H9 (cell line): Measurements from ENCODE around the gene ETNK2. TPM values are rescaled to one million over a fixed set of nuclear protein-coding genes. Genes with fewer than 3 reads are reported as not detected.

Experiments used
- DNase-seq: peaks from one replicate; pipeline ENCODE4 v3.0.0-alpha.2; 2017
- H2AFZ ChIP-seq: one replicate; pipeline ENCODE4 v1.6.1; 2013; ENCODE audit warnings: mild to moderate bottlenecking, low read length, control low read depth, moderate library complexity
- H2AK5ac ChIP-seq: 2 replicates; pipeline ENCODE4 v1.6.1; 2013; ENCODE audit warnings: low read length, control low read depth, mixed read lengths; ENCODE audit not compliant: insufficient read length
- H2BK120ac ChIP-seq: one replicate; pipeline ENCODE4 v1.6.1; 2013; ENCODE audit warnings: low read depth, mild to moderate bottlenecking, low read length, control low read depth, inconsistent platforms; ENCODE audit not compliant: poor library complexity, severe bottlenecking
- H2BK12ac ChIP-seq: 2 replicates; pipeline ENCODE4 v1.6.1; 2013; ENCODE audit warnings: low read length, control low read depth, mixed read lengths, low read depth; ENCODE audit not compliant: insufficient read length
- H2BK15ac ChIP-seq: 2 replicates; pipeline ENCODE4 v1.6.1; 2013; ENCODE audit warnings: low read depth, low read length, control low read depth
- H2BK20ac ChIP-seq: one replicate; pipeline ENCODE4 v1.6.1; 2013; ENCODE audit warnings: low read depth, mild to moderate bottlenecking, low read length, control low read depth, inconsistent platforms; ENCODE audit not compliant: poor library complexity, severe bottlenecking
- H2BK5ac ChIP-seq: 2 replicates; pipeline ENCODE4 v1.6.1; 2013; ENCODE audit warnings: low read length, control low read depth, mixed read lengths; ENCODE audit not compliant: insufficient read length
- H3K14ac ChIP-seq: 2 replicates; pipeline ENCODE4 v1.6.1; 2013; ENCODE audit warnings: low read length, control low read depth; ENCODE audit not compliant: insufficient read depth
- H3K18ac ChIP-seq: 2 replicates; pipeline ENCODE4 v1.6.1; 2013; ENCODE audit warnings: low read depth, mild to moderate bottlenecking, mixed read lengths, low read length, control low read depth; ENCODE audit not compliant: insufficient read length
- H3K23ac ChIP-seq: 2 replicates; pipeline ENCODE4 v1.6.1; 2013; ENCODE audit warnings: low read length, control low read depth, mixed read lengths, low read depth; ENCODE audit not compliant: insufficient read length
- H3K23me2 ChIP-seq: 2 replicates; pipeline ENCODE4 v1.6.1; 2013; ENCODE audit warnings: low read depth, mild to moderate bottlenecking, mixed read lengths, low read length, control low read depth; ENCODE audit not compliant: insufficient read length, poor library complexity, severe bottlenecking
- H3K27ac ChIP-seq: 2 replicates; pipeline ENCODE4 v1.5.1; 2013; ENCODE audit warnings: low read length, control low read depth, mixed read lengths, low read depth; ENCODE audit not compliant: insufficient read length
- H3K27me3 ChIP-seq: 2 replicates; pipeline ENCODE4 v1.6.1; 2013; ENCODE audit warnings: low read length, control low read depth, inconsistent platforms; ENCODE audit not compliant: insufficient read depth
- H3K4ac ChIP-seq: 2 replicates; pipeline ENCODE4 v1.6.1; 2013; ENCODE audit warnings: low read depth, mild to moderate bottlenecking, control low read depth, inconsistent platforms, low read length, moderate library complexity
- H3K4me1 ChIP-seq: 2 replicates; pipeline ENCODE4 v1.6.1; 2013; ENCODE audit warnings: low read length, control low read depth, inconsistent platforms; ENCODE audit not compliant: insufficient read depth
- H3K4me2 ChIP-seq: 2 replicates; pipeline ENCODE4 v1.6.1; 2013; ENCODE audit warnings: low read length, control low read depth, mixed read lengths; ENCODE audit not compliant: insufficient read length, insufficient read depth
- H3K56ac ChIP-seq: 2 replicates; pipeline ENCODE4 v1.6.1; 2013; ENCODE audit warnings: low read depth, mild to moderate bottlenecking, mixed read lengths, low read length, control low read depth; ENCODE audit not compliant: insufficient read length
- H3K79me1 ChIP-seq: 2 replicates; pipeline ENCODE4 v1.6.1; 2013; ENCODE audit warnings: low read depth, mild to moderate bottlenecking, moderate library complexity, low read length, control low read depth, inconsistent platforms; ENCODE audit not compliant: insufficient read depth, poor library complexity, severe bottlenecking
- H3K79me2 ChIP-seq: 2 replicates; pipeline ENCODE4 v1.6.1; 2013; ENCODE audit warnings: low read length, control low read depth, inconsistent platforms; ENCODE audit not compliant: insufficient read depth
- H3K9ac ChIP-seq: 2 replicates; pipeline ENCODE4 v1.6.1; 2013; ENCODE audit warnings: low read length, control low read depth, mixed read lengths; ENCODE audit not compliant: insufficient read length; ENCODE audit errors: extremely low read depth
- H3K9me3 ChIP-seq: one replicate; pipeline ENCODE4 v1.6.1; 2013; ENCODE audit warnings: low read depth, low read length, inconsistent platforms; ENCODE audit not compliant: control insufficient read depth
- H3T11ph ChIP-seq: one replicate; pipeline ENCODE4 v1.6.1; 2013; ENCODE audit warnings: mild to moderate bottlenecking, low read length, control low read depth, inconsistent platforms
- H4K20me1 ChIP-seq: one replicate; pipeline ENCODE4 v1.6.1; 2013; ENCODE audit not compliant: control insufficient read depth, insufficient read length, insufficient read depth
- H4K5ac ChIP-seq: 2 replicates; pipeline ENCODE4 v1.6.1; 2013; ENCODE audit warnings: low read depth, mild to moderate bottlenecking, mixed read lengths, low read length, control low read depth; ENCODE audit not compliant: insufficient read length
- H4K8ac ChIP-seq: replicated peaks from 2 replicates; pipeline ENCODE4 v1.6.1; 2013; ENCODE audit warnings: low read length, control low read depth, mixed read lengths, low read depth; ENCODE audit not compliant: insufficient read length
- H4K91ac ChIP-seq: 2 replicates; pipeline ENCODE4 v1.6.1; 2013; ENCODE audit warnings: low read depth, mild to moderate bottlenecking, moderate library complexity, mixed read lengths, low read length, control low read depth; ENCODE audit not compliant: insufficient read length
- H3K27ac Mint-ChIP-seq, 3 experiments: 2 replicates in 2 of 3; 3 replicates in 1 of 3; pipeline ENCODE4 v1.8.0; 2020 to 2021; ENCODE audit warnings: mixed read lengths in 3 of 3, mild to moderate bottlenecking in 1 of 3, moderate library complexity in 1 of 3
- H3K27me3 Mint-ChIP-seq: 2 replicates; pipeline ENCODE4 v1.8.0; 2021; ENCODE audit warnings: low read depth, mild to moderate bottlenecking, moderate library complexity, mixed read lengths
- H3K36me3 Mint-ChIP-seq, 3 experiments: 2 replicates in 2 of 3; 3 replicates in 1 of 3; pipeline ENCODE4 v1.8.0; 2020 to 2021; ENCODE audit warnings: low read depth in 3 of 3, mixed read lengths in 3 of 3; ENCODE audit not compliant: insufficient read depth in 1 of 3
- H3K4me1 Mint-ChIP-seq, 2 experiments: 2 replicates each; pipeline ENCODE4 v1.8.0; 2020; ENCODE audit warnings: mixed read lengths in 2 of 2
- H3K4me3 Mint-ChIP-seq, 2 experiments: 2 replicates in 1 of 2; 3 replicates in 1 of 2; pipeline ENCODE4 v1.8.0; 2020 to 2021; ENCODE audit warnings: mild to moderate bottlenecking in 2 of 2, mixed read lengths in 2 of 2, moderate library complexity in 1 of 2
- H3K9me3 Mint-ChIP-seq, 2 experiments: 2 replicates in 1 of 2; 3 replicates in 1 of 2; pipeline ENCODE4 v1.8.0; 2020; ENCODE audit warnings: mild to moderate bottlenecking in 2 of 2, mixed read lengths in 2 of 2, moderate library complexity in 1 of 2
- WGBS: extraction: QIAGEN DNeasy Blood & Tissue Kit; methylation state at CpG from one replicate; pipeline ENCODE4 v1.1.7; 2013; ENCODE audit warnings: missing lambda C conversion rate, low lambda C conversion rate, mixed read lengths; ENCODE audit not compliant: insufficient read length; ENCODE audit errors: extremely low coverage; 5-methylcytosine and 5-hydroxymethylcytosine counted together
- total RNA-seq: library from RNA; stranded (reverse); gene quantifications from 2 replicates; pipeline ENCODE4 v1.2.1, GENCODE V29; 2021
- TF ChIP-seq, protein P1 (sequence below): fragments of 200-600 bp; sonication (generic); conservative IDR thresholded peaks from 3 replicates; pipeline ENCODE4 v1.8.0; 2021; ENCODE audit warnings: antibody characterized with exemption, mild to moderate bottlenecking

ETNK2 gene
- total RNA-seq, 1 experiment from 2014 or later, result 17.6 TPM

DNA sequence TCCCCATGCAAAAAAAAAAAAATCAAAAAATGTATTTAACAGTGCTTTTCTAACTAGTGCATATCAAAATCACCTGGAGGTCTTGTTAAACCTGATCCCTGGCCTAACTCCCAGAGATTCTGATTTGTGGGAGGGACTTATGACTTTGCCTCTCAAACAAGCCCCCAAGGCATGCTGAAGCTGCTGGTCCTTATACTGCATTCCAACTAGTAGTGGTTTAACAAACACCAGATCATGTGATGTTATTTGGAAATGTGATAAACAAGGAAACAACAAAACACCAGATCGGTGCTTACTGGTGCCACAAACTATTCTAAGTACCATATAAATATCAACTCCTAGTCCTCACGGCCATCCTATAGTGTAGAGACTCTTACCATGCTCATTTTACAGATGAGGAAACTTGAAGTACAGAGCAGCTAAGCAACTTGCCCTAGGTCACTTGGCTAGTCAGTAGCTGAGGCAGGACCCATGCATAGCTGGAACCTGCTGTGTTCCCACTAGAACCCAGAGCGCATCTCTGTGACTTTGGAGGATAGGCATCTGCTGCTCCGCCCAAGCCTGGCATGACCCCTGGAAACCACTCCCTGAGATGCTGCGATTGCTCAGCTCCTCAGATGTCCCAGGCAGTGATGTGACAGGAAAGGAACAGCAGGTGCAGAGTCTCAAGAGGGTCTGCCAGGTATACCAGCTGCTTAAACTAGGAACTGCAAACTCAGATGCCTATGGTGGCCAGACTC is 40.8 kb downstream of the ETNK2 start:
- no peak overlapping the region for H4K8ac ChIP-seq
- TF ChIP-seq, protein P1, sequence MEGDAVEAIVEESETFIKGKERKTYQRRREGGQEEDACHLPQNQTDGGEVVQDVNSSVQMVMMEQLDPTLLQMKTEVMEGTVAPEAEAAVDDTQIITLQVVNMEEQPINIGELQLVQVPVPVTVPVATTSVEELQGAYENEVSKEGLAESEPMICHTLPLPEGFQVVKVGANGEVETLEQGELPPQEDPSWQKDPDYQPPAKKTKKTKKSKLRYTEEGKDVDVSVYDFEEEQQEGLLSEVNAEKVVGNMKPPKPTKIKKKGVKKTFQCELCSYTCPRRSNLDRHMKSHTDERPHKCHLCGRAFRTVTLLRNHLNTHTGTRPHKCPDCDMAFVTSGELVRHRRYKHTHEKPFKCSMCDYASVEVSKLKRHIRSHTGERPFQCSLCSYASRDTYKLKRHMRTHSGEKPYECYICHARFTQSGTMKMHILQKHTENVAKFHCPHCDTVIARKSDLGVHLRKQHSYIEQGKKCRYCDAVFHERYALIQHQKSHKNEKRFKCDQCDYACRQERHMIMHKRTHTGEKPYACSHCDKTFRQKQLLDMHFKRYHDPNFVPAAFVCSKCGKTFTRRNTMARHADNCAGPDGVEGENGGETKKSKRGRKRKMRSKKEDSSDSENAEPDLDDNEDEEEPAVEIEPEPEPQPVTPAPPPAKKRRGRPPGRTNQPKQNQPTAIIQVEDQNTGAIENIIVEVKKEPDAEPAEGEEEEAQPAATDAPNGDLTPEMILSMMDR, result no peak
- H2BK120ac ChIP-seq, result no peak overlapping the region
- Mint-ChIP-seq H3K4me3 (peak overlapping the region in 1 of 2 experiments; percentile 56; a peak in 2 of 5 replicates), H3K27me3 (no peaks in the 10 kb centered on the region; the same call in 1 of the 2 replicates), H3K36me3 (peaks cover 24 to 30% (median 25%) of the 10 kb centered on the region in 3 experiments), H3K4me1 (peaks cover 55 to 61% of the 10 kb centered on the region in 2 experiments), H3K9me3 (no peaks in the 10 kb centered on the region), H3K27ac (peak overlapping the region in 1 of 3 experiments; percentile 21; a peak in 1 of 7 replicates)
- H4K5ac ChIP-seq, result no peak overlapping the region
- H3K27ac ChIP-seq, result no peak overlapping the region
- no peaks in the 10 kb centered on the region for H3K9me3 ChIP-seq
- H3K23me2 ChIP-seq, result no peaks in the 10 kb centered on the region
- H2AK5ac ChIP-seq, result no peak overlapping the region
- no peak overlapping the region for H2BK15ac ChIP-seq
- H2BK12ac ChIP-seq, result no peak overlapping the region
- WGBS, result no CpG with 5 or more reads among the region's 5 CpGs
- peaks cover 14% of the 10 kb centered on the region; the same call in 1 of the 2 replicates for H3K4me1 ChIP-seq
- no peak overlapping the region for H3K18ac ChIP-seq
- H3K4ac ChIP-seq, result no peak overlapping the region
- H3K79me2 ChIP-seq, result peaks cover 27% of the 10 kb centered on the region; the same call in 1 of the 2 replicates
- H2BK5ac ChIP-seq, result no peak overlapping the region
- H3K14ac ChIP-seq, result no peak overlapping the region
- DNase-seq, result no peak
- H4K20me1 ChIP-seq, result peaks cover 3% of the 10 kb centered on the region
- H3K56ac ChIP-seq, result no peak overlapping the region
- H3K27me3 ChIP-seq, result no peaks in the 10 kb centered on the region
- no peak overlapping the region for H3K4me2 ChIP-seq
- H3K9ac ChIP-seq, result no peak overlapping the region
- H3T11ph ChIP-seq, result no peak overlapping the region
- no peak overlapping the region for H2AFZ ChIP-seq
- peaks cover 8% of the 10 kb centered on the region for H3K79me1 ChIP-seq
- H3K23ac ChIP-seq, result no peak overlapping the region
- no peak overlapping the region for H2BK20ac ChIP-seq
- no peak overlapping the region for H4K91ac ChIP-seq
